DOHH2 (cell line): ENCODE data around the gene TAF9.

Experiments
- H3F3A ChIP-seq: fragments of 200-600 bp; sonication (generic), shearing (Covaris generic); 2 replicates; pipeline ENCODE4 v1.6.0; 2016; ENCODE audit warnings: antibody characterized with exemption, mild to moderate bottlenecking; ENCODE audit not compliant: control insufficient read depth, insufficient read depth
- H3K27ac ChIP-seq: fragments of 200-600 bp; sonication (generic); 2 replicates; pipeline ENCODE4 v1.5.1; 2014; ENCODE audit warnings: low read depth, mild to moderate bottlenecking, low read length, moderate library complexity
- H3K27me3 ChIP-seq: fragments of 200-600 bp; sonication (generic); 2 replicates; pipeline ENCODE4 v1.6.1; 2014; ENCODE audit warnings: mild to moderate bottlenecking, low read length, mixed read lengths; ENCODE audit not compliant: control insufficient read depth
- H3K36me3 ChIP-seq: fragments of 200-600 bp; sonication (generic); 2 replicates; pipeline ENCODE4 v1.6.1; 2014; ENCODE audit warnings: mild to moderate bottlenecking, low read length, moderate library complexity, mixed read lengths; ENCODE audit not compliant: control insufficient read depth
- H3K4me1 ChIP-seq: fragments of 200-600 bp; sonication (generic); 2 replicates; pipeline ENCODE4 v1.6.1; 2014; ENCODE audit warnings: mild to moderate bottlenecking, low read length, mixed read lengths; ENCODE audit not compliant: control insufficient read depth
- H3K4me2 ChIP-seq: fragments of 200-600 bp; sonication (generic); 2 replicates; pipeline ENCODE4 v1.6.0; 2014; ENCODE audit warnings: mild to moderate bottlenecking, low read length, moderate library complexity
- H3K4me3 ChIP-seq: fragments of 200-600 bp; sonication (generic); 2 replicates; pipeline ENCODE4 v1.5.1; 2014; ENCODE audit warnings: mild to moderate bottlenecking, low read length, mixed read lengths
- H3K79me2 ChIP-seq: fragments of 200-600 bp; sonication (generic); 2 replicates; pipeline ENCODE4 v1.6.1; 2014; ENCODE audit warnings: mild to moderate bottlenecking, low read length, mixed read lengths; ENCODE audit not compliant: control insufficient read depth
- H3K9me2 ChIP-seq: fragments of 200-600 bp; sonication (generic); replicated peaks from 2 replicates; pipeline ENCODE4 v1.6.1; 2014; ENCODE audit warnings: mild to moderate bottlenecking, low read length, mixed read lengths; ENCODE audit not compliant: control insufficient read depth
- H3K9me3 ChIP-seq: fragments of 200-600 bp; sonication (generic); 2 replicates; pipeline ENCODE4 v1.6.1; 2014; ENCODE audit warnings: antibody characterized with exemption, low read length, mixed read lengths; ENCODE audit not compliant: control insufficient read depth, insufficient read depth
- H4K20me1 ChIP-seq: fragments of 200-600 bp; sonication (generic); 2 replicates; pipeline ENCODE4 v1.6.0; 2014; ENCODE audit warnings: low read depth, mild to moderate bottlenecking, antibody characterized with exemption, low read length, moderate library complexity; ENCODE audit not compliant: control insufficient read depth, insufficient read depth
- CTCF ChIP-seq: fragments of 200-600 bp; sonication (generic); IDR thresholded peaks from one replicate; pipeline ENCODE4 v1.5.1; 2014; ENCODE audit warnings: antibody characterized with exemption, mild to moderate bottlenecking, low read depth, low read length; ENCODE audit not compliant: poor library complexity, severe bottlenecking
- EZH2phosphoT487 ChIP-seq: fragments of 200-600 bp; sonication (generic); IDR thresholded peaks from 2 replicates; pipeline ENCODE4 v1.6.1; 2017; ENCODE audit warnings: borderline replicate concordance, mild to moderate bottlenecking, antibody characterized with exemption, low read length, moderate library complexity, mixed read lengths

TAF9 gene

GRCh38 chr5:69369340-69370121, at the start of gene TAF9, which contains the start of the genes AK6 and RAD17:
Gene TAF9 (minus strand): TSS chr5:69369520. CDS start chr5:69365737, 3,783 bp downstream.
Gene AK6 (minus strand): TSS chr5:69369520. CDS start chr5:69369490, 30 bp downstream.
Gene RAD17 (plus strand): TSS chr5:69369818. CDS start chr5:69372209, 2,391 bp downstream.
- peaks cover 98% of the 10 kb centered on the region for H3K79me2 ChIP-seq
- peaks cover 73% of the 10 kb centered on the region for H3K36me3 ChIP-seq
- no peaks in the 10 kb centered on the region for H3K9me2 ChIP-seq
- TF ChIP-seq EZH2phosphoT487 (no peak), CTCF (no peak)
- peaks cover 19% of the 10 kb centered on the region; the same call in 1 of the 2 replicates for H4K20me1 ChIP-seq
- no peaks in the 10 kb centered on the region for H3K27me3 ChIP-seq
- H3K27ac ChIP-seq, result peak within 1 kb of the TSS; percentile 98
- peak within 1 kb of the TSS; percentile 97 for H3K4me2 ChIP-seq
- H3F3A ChIP-seq, result peaks cover 23% of the 10 kb centered on the region
- peaks cover 53% of the 10 kb centered on the region for H3K4me1 ChIP-seq
- H3K4me3 ChIP-seq, result peak within 1 kb of the TSS; percentile 85
- no peaks in the 10 kb centered on the region for H3K9me3 ChIP-seq

- Histone ChIP-seq H3K79me2 (no peaks in the 10 kb centered on the region), H3K4me3 (no peak overlapping the region), H3K4me1 (no peaks in the 10 kb centered on the region), H4K20me1 (no peaks in the 10 kb centered on the region), H3K9me3 (no peaks in the 10 kb centered on the region), H3K9me2 (no peaks in the 10 kb centered on the region), H3F3A (peaks cover 9% of the 10 kb centered on the region; the same call in 1 of the 2 replicates), H3K27ac (no peak overlapping the region), H3K4me2 (no peak overlapping the region), H3K27me3 (no peaks in the 10 kb centered on the region), H3K36me3 (peaks cover 50% of the 10 kb centered on the region)
- no peak for TF ChIP-seq EZH2phosphoT487
- no peak for TF ChIP-seq CTCF
Observed at GRCh38 chr5:69418554-69418953, 49.2 kb upstream of the TAF9 start.

GRCh38 chr5:69416699-69417098, 47.4 kb upstream of the TAF9 start:
- Histone ChIP-seq H3K27me3 (no peaks in the 10 kb centered on the region), H3K9me2 (no peaks in the 10 kb centered on the region), H3K27ac (no peak overlapping the region), H4K20me1 (no peaks in the 10 kb centered on the region), H3K36me3 (peaks cover 61% of the 10 kb centered on the region), H3K4me3 (no peak overlapping the region), H3K9me3 (no peaks in the 10 kb centered on the region), H3K4me1 (no peaks in the 10 kb centered on the region), H3K79me2 (no peaks in the 10 kb centered on the region), H3F3A (peaks cover 9% of the 10 kb centered on the region; the same call in 1 of the 2 replicates), H3K4me2 (no peak overlapping the region)
- no peak for TF ChIP-seq EZH2phosphoT487
- no peak for TF ChIP-seq CTCF
